HG02973 (cell line): ENCODE results near the gene RNF10.
"Not testable (repeated sequence)": the region's sequence is repeated elsewhere in the genome, so short reads cannot be mapped to it uniquely, and the experiment has no call there.

Experiments
- ATAC-seq: cut with Tn5 transposase; IDR thresholded peaks from one replicate; pipeline ENCODE4 v1.9.1; 2021; ENCODE audit warnings: moderate library complexity; ENCODE audit not compliant: unreplicated experiment

The RNF10 gene

DNA sequence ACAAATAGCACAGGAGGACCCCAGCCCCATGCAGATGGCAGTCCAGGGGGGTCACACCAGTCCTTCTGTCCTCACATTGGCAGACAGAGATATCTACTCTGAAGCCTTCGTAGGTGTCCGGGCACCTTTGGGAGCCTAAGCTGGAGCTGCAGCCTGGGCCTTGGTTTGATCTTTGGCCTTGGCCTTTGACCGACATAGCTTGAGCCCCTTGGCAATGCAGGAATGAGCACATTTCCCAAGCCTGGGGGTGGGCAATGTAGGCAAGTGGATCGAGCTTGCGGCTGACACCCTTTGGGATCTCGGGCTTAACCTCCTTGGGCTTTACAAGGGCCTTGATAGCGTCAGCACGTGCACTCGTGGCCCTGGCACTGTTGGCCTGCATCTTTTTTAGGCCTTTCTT lies 11.6 kb upstream of the RNF10 start:
- ATAC-seq, result no peak

DNA sequence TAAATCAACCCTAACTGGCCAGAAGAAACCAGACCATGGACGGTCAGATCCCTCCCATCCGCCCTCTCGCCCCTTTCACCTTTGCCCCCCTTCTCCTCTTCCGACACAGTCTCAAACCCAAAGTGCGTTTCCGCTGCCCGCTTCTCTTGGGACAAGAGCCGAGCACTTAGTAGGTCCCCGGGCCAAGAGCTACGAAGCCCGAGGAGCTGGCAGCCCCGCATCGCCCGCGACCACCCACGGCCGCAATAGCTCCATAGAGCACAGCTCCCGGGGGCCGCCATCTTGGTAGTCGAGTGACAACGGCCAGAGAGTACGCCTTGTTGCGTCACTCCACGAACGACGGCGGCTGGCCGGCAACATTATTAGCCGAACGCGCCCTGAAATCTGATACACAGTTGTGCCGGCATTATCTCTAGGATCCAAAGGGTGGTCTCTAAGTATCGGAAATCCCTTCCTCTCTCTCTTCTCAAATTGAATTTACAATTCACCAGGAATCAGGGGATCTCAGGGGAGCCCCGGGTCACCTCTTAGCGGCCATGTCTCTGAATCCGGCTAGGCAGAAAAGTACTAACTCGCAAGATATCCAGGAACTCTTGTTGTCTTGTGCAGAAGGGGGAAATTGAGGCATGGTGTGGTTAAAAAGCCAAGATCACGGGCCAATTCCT lies 5.2 kb upstream of the RNF10 start, which contains the start of gene COQ5:
COQ5 (minus strand) TSS at position 298 of the 665 bp plus-strand sequence; CDS start at position 281, 17 bp downstream.
- peak; percentile 76 for ATAC-seq

DNA sequence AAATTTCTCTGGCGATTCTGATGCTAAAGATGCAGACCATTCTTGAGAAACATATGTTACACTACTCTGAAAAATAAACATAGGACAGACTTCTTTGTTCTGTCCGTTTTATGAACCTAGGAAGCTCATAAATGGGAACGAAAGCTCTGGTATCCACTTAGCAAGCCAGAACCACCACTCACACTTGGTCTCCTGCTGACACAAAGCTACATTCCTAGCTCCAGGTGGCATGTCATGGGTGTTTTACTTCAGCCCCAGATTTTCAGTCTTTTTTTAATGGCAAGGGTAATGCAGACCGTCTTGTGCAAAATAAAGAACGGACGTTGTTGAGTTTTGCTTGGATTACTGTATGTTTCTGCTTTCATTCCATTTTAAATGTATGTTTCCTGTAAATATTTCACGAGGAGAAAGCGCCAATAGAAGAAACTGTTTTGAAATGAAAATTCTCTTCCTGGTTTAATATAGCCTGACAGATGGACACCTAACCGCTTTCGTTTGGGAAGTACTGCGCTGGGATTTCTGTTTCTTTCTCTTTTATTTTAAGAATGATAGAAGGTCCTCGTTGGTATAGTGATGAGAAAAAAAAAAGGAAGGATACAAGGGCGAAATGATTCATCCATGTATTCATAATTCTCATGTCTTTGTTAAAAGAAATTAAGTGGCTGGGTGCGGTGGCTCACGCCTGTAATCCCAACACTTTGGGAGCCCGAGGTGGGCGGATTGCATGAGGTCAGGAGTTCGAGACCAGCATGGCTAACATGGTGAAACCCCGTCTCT lies 4.3 kb upstream of the RNF10 start:
- no peak for ATAC-seq

DNA sequence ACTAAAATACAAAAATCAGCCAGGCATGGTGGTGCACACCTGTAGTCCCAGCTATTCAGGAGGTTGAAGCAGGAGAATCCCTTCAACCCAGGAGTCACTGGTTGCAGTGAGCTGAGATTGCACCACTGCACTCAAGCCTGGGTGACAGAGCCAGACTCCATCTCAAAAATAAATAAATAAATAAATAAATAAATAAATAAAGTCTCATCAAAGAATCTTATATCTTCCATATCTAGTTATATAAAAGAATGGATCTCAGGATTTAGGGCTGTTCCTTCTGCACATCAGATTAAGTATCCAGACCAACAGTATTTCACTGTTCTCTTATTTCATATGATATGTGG lies 3.8 kb upstream of the RNF10 start:
- ATAC-seq, result not testable (repeated sequence)

DNA sequence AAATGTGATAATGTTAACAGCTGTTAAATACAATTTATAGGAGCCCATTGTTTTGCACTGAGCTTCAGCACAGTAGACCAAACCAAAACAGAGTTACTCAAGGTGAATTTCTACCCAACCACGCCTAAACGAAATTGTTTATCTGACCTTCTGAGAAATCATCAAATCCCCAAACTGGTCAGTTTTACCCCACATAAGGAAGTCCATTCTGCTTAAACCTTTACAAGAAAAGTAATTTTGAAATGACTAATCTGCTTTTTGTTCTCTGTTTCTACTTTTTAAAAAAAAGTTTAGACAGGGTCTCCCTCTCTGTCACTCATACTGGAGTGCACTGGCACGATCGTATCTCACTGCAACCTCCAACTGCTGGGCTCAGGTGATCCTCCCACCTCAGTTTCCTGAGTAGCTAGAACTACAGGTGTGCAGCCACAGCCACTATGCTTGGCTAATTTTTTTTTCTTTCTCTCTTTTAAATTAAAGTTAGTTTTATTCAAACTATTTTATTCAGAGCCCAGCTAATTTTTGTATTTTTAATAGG lies 1.4 kb upstream of the RNF10 start:
- no peak for ATAC-seq

DNA sequence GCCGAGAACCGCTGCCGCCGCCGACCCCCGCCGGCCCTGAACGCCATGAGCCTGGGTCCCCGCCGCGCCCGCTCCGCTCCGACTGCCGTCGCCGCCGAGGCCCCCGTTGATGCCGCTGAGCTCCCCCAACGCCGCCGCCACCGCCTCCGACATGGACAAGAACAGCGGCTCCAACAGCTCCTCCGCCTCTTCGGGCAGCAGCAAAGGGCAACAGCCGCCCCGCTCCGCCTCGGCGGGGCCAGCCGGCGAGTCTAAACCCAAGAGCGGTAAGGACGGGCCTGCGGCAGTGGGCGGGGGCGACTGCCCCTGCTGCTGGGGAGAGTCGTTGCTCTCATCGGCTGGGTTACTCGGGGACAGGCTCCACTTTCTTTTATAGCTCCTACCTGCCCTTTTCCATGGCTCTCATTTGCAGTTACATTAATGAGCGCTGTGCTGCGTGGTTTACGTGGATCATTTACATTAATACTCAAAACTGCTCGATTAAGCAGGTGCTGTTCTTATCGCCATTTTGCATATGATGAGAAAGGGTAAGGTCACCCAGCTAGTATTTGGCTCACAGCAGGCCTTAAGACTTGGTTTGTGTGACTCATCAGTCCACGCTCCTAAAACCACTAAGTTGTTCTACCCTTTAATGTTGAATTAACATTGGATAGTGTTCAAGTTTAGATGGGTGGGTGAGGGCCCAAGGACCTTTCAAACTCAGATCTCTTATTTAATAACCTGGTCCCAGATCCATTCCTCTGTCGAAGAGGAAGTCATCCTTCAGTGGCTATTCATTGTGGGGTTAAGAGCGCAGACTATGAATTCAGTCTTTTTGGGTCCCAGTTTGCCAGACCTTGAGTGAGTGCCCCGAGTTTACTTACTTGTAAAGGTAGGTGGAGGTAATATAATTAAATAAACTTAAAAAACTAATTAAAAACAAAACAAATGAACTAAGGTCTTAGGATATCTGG lies 823 bp downstream of the RNF10 start:
- peak; percentile 42 for ATAC-seq

DNA sequence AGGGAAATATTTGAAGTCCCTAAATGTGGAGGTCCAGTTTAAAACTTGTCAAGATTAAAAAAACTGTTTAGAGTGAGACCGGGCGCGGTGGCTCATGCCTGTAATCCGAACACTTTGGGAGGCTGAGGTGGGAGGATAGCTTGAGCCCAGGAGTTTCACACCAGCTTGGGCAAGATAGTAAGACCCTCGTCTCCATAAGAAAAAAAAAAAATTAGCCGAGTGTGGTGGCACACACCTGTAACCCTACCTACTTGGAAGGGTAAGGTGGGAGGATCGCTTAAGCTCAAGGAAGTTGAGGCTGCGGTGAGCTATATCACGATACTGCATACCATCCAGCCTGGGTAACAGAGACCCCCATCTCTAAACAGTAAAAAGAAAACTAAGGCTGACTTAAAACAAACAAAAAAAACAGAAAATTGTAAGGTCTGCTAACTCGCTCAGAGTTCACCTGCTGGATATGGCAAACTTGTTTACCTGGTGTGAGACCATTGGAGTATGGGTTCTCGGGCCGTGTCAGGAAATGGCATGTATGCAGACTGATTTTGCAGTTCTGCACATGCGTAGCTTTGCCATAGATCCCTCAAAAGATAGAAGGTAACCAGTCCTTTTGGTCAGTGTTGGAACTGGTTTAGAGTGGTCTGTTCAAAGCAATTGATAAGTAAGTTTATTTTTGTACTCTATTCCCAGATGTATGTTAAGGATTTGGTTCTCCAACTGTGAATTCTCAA lies 2.1 kb downstream of the RNF10 start:
- ATAC-seq, result no peak

DNA sequence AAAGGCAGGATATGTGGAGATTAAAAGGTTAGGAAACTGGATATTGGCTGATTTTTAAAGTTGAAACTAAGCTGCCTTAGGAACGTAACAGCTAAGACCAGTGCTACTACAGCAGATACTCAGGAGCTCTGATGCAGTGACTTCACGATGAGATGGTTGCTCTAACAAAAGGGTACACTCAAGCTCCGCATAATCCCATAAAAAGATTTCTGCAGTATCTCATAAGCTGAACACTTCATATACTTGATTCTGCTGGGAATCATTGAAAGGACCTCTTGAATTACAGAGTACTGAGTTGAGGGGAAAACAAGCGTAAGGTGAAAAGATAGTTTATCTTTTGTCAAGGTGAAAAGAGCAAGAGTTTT lies 3.7 kb downstream of the RNF10 start:
- no peak for ATAC-seq

DNA sequence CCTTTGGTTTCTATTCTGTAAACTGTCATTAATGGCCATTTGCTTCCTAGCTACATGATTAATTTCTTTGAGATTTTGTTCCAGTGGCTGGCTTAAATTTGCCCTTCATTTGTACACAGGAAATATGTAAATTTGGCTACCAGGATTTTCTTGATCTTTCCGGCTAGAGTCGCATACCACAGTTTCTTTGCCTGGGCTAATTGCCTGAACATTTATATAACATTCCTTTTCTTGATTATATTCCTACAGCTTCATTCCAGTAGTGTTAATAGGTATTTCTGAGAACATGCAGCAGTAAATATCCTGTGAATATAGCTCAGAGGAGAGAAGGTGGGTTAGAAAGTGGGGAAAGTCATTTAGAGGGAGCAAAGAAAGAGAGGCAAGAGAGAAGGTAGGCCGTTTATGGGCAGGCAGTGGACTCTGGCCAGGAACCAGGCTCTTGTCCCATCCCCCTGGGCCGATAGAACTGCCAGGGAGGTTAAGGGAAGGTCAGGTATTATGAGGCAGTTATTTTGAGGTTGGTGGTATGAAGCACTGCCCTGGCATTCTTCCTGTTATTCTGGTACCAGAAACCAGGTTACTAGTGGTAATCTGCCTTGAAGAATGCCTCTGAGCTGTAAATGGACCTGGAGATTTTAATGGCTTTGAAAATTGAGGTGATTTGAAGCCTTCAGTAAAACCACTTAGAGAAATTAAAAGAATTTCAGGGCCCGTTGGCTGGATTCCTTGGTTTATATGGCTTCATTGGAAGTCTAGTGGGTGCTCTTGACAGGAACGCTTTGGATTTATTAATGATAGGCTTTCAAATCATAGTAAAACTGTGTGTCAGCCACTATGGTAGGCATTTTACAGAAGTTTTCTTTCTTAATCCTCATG lies 4.4 kb downstream of the RNF10 start:
- ATAC-seq, result no peak

DNA sequence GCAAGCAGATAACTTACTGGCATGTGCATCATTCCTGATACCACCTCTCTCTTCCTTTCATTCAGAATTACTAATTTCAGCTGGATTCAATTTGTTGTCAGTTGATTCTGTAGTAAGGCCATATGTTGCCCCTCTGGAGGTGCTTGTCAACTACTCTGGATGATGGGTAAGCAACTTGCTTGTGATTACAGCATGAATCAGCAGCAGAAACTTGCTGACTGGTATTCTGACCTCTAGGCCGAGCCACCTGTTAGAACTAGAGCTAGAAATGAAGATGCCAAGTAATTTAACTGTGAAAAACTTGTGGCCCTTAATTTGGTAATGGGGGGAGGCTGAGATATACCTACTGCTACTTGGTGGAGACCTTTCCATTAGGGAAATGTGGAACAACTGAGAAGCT lies 5.1 kb downstream of the RNF10 start:
- ATAC-seq, result no peak

DNA sequence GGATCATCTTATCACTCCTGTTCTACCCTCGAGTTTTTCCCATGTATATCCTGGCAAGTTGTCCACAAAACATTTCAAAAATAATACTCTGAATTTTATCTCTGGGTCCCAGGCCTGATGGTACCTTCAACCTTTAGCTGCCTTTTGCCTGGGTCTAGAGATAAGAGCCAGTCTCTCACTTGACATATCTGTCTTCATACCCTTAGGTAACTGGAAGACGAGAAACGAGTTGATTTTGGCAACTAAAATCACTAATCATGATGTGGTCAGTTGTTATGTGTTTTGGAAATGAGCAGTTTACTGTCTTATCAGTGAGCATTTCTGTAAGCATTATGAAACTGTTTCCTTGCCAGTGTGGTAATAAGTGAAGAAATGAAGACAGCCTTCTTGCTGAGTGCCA lies 6.3 kb downstream of the RNF10 start:
- no peak for ATAC-seq

DNA sequence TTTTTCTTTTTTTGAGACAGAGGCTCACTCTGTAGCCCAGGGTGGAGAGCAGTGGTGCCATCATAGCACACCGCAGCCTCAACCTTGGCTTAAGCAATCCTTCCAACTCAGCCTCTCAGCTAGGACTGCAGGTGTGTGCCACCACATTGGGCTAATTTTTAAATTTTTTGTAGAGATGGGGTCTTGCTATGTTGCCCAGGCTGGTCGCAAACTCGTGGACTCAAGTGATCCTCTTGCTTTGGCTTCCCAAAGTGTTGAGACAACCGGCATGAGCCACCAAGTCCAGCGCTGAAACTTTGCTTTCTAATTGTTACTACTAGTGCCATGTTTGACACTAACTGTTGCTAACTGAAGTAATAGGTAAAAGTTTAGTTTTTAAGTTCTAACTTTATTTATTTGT lies 8.0 kb downstream of the RNF10 start:
- no peak for ATAC-seq

DNA sequence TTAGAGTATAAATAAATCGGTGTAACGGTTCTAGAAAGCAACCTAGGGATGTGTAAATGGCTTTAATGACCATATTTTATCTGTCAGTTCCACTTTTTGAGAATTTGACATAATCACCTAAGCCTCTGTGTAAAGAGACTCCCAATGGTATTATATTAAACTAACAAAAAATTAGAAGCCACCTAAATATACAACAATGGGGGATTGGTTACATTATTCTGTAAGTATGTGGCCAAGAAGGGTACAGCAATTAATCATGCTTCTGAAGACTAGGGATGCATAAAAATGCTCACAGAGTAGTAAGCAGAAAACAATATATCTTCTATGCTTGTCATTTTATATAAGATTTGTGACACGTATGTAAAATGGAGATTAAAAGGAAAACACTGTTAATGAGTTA lies 10.5 kb downstream of the RNF10 start:
- no peak for ATAC-seq

DNA sequence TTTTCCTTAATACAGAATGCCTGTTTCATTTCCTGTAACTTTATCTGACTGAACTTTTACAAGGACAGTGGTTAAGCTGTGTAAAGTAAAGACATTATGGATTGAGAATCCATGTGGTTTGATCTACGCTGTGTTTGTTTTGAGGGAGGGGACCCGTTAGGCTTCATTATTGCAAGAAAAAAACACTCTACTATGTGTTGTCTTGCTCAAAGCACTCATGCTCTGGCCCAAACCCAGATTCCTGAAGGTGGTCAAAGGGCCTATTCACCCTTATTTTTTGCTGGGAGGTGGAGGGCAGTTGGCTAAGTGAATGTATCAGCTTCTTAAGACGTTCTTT lies 11.9 kb downstream of the RNF10 start:
- ATAC-seq, result no peak

DNA sequence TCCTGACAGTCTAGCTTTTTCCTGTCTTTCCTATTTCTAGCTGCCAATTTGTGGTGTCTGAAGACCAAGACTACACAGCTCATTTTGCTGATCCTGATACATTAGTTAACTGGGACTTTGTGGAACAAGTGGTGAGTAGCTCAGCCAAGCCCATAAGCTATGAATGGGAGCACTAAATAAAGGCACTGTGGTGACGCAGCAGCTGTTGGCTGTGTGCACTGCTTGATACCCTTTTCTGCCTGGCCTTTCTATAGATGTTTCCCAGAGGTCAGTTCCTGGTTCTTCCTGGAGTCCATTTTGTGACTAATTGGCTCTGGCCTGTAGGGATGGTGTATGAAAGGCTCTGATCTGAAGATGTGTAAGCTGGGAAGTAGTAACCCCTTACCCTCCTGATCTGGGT lies 20.5 kb downstream of the RNF10 start:
- no peak for ATAC-seq

DNA sequence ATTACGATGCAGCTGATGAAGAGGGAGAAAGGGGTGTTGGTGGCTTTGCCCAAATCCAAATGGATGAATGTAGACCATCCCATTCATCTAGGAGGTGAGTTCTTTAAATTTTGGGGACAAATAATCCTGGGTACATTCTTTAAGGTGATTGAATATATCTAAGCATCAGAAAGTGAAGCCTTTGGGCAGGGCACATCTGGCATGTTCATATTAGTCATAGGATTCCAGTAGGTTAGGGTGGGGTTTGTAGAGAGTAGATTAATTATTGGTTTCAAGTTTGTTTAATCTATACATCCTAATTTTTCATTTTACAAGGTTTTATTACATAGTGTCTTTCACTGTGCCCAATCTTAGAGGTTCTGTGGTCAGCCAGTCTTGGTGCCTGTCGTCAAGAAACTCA lies 23.4 kb downstream of the RNF10 start:
- no peak for ATAC-seq

DNA sequence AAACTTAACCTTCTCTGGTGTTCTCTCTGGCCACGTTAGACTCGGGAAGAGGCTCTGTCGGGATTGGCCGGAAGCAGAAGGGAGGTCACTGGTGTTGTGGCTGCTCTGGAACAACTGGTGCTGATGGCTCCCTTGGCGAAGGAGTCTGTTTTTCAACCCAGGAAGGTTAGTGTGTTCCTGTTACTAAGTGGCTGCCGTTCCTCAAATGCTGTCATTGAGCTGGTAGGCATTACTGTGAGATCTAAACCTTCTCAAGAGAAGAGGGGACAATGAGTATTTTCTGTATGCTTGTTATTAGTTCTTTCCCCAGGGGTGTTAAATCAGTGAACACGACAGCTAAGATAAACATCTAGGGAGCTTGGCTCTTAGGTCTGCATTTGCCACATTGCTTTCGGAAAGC lies 28.8 kb downstream of the RNF10 start:
- ATAC-seq, result no peak

DNA sequence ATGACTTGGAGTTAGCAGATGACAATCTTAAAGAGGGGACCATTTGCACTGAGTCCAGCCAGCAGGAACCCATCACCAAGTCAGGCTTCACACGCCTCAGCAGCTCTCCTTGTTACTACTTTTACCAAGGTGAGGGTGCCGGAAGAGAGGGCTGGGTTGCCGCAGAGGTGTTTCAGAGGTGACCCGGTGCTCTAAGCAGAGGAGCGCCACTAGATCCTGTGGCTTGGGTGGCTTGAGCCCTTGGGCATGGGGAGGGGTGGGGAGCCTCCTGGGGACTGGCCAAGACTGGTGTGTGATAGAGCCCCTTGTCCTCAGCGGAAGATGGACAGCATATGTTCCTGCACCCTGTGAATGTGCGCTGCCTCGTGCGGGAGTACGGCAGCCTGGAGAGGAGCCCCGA lies 29.3 kb downstream of the RNF10 start:
- ATAC-seq, result no peak

DNA sequence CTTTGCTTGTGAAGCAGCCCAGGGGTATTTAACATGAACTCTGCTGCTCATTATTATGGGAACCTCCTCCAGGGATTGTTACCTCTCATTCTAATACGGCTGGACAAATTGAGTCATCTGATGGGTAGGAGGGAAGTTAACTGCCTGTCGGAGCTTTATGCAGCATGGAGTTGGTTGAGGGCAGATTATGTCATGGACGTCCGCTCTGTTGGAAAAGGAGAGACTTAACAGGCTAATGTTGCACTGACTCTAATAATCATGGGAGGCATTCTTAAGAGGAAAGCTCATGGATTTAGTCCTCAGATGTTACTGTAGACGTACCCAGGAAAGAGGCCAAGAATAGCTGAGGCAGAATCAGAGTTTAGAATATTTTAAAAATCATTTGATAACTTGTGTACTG lies 37.1 kb downstream of the RNF10 start:
- no peak for ATAC-seq

DNA sequence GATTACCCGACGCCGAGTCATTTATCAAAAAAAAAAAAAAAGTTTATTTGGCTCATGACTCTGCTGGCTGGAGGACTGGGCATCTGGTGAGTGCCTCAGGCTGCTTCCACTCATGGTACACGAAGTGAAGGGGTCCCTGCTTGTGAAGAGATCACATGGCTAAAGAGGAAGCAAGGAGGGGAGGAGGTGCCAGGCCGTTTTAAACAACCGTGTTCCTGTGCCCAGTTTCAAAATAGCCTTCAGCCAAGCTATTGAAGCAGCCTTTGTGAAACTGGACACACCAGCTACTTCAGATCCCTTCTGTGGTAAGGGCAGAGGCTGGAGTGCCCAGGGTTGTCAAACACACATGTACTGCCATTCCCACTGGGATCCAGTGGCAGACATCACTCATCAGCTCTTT lies 39.4 kb downstream of the RNF10 start:
- ATAC-seq, result no peak
